ENCODE measurements around the gene DNASE1. TPM values are rescaled to one million over a fixed set of nuclear protein-coding genes. Genes with fewer than 3 reads are reported as not detected.
A peak's percentile ranks its signal among the peaks of the same experiment; 100 is the strongest.

Gene DNASE1
- total RNA-seq, 1 donor from 2014 or later, result 16.2 TPM

- TF ChIP-seq EZH2 (IDR thresholded peaks at IDR 0.05; ENCODE audit: insufficient read depth, low read length) (no peak), CTCF (IDR thresholded peaks at IDR 0.05; ENCODE audit: insufficient read depth, low read depth, low read length) (no peak)
- peak overlapping the region; percentile 43 for H3K27ac Mint-ChIP-seq (ENCODE audit: unreplicated experiment)
- Histone ChIP-seq H2AFZ (ENCODE audit: low read depth, low read length) (peak overlapping the region; percentile 31), H3K27ac (ENCODE audit: low read depth, low read length) (no peak overlapping the region), H3K9ac (ENCODE audit: low read length) (no peak overlapping the region), H4K20me1 (ENCODE audit: insufficient read depth, low read length) (peaks cover 14% of the 10 kb centered on the region), H3K27me3 (ENCODE audit: insufficient read depth, low read length) (no peaks in the 10 kb centered on the region), H3K9me3 (ENCODE audit: insufficient read depth, low read depth, low read length) (no peaks in the 10 kb centered on the region), H3K4me1 (ENCODE audit: insufficient read depth, low read length) (peaks cover 12% of the 10 kb centered on the region), H3K4me3 (ENCODE audit: insufficient read depth, low read depth, low read length) (no peak overlapping the region), H3K36me3 (ENCODE audit: insufficient read depth, low read length) (no peaks in the 10 kb centered on the region), H3K4me2 (ENCODE audit: low read length) (no peak overlapping the region), H3K79me2 (ENCODE audit: insufficient read depth, low read length) (no peaks in the 10 kb centered on the region)
- no peaks in the 10 kb centered on the region for H3K9me3 Mint-ChIP-seq (ENCODE audit: unreplicated experiment)
- H3K4me3 Mint-ChIP-seq (ENCODE audit: unreplicated experiment), result no peak overlapping the region
- peak; percentile 47 for DNase-seq (ENCODE audit: low read depth)
- no peak for FAIRE-seq
- H3K36me3 Mint-ChIP-seq (ENCODE audit: low read depth, unreplicated experiment), result peaks cover 9% of the 10 kb centered on the region
- no peaks in the 10 kb centered on the region for H3K27me3 Mint-ChIP-seq (ENCODE audit: low read depth, unreplicated experiment)
- H3K4me1 Mint-ChIP-seq (ENCODE audit: low read depth, unreplicated experiment), result peaks cover 27% of the 10 kb centered on the region
Observed at GRCh38 chr16:3645504-3646347, 8.8 kb upstream of the DNASE1 start.

- H3K4me1 ChIP-seq (ENCODE audit: insufficient read depth, low read length), result peaks cover 12% of the 10 kb centered on the region
- Mint-ChIP-seq H3K4me3 (ENCODE audit: unreplicated experiment) (no peak overlapping the region), H3K27me3 (ENCODE audit: low read depth, unreplicated experiment) (no peaks in the 10 kb centered on the region), H3K4me1 (ENCODE audit: low read depth, unreplicated experiment) (peaks cover 27% of the 10 kb centered on the region), H3K9me3 (ENCODE audit: unreplicated experiment) (no peaks in the 10 kb centered on the region), H3K27ac (ENCODE audit: unreplicated experiment) (no peak overlapping the region), H3K36me3 (ENCODE audit: low read depth, unreplicated experiment) (peaks cover 9% of the 10 kb centered on the region)
- FAIRE-seq, result no peak
- H3K79me2 ChIP-seq (ENCODE audit: insufficient read depth, low read length), result no peaks in the 10 kb centered on the region
- H3K27me3 ChIP-seq (ENCODE audit: insufficient read depth, low read length), result no peaks in the 10 kb centered on the region
- no peak overlapping the region for H3K9ac ChIP-seq (ENCODE audit: low read length)
- no peak overlapping the region for H3K4me2 ChIP-seq (ENCODE audit: low read length)
- no peaks in the 10 kb centered on the region for H3K36me3 ChIP-seq (ENCODE audit: insufficient read depth, low read length)
- DNase-seq (ENCODE audit: low read depth), result no peak
- H4K20me1 ChIP-seq (ENCODE audit: insufficient read depth, low read length), result peaks cover 14% of the 10 kb centered on the region
- no peak overlapping the region for H3K27ac ChIP-seq (ENCODE audit: low read depth, low read length)
- TF ChIP-seq CTCF (IDR thresholded peaks at IDR 0.05; ENCODE audit: insufficient read depth, low read depth, low read length) (no peak), EZH2 (IDR thresholded peaks at IDR 0.05; ENCODE audit: insufficient read depth, low read length) (no peak)
- no peak overlapping the region for H2AFZ ChIP-seq (ENCODE audit: low read depth, low read length)
- H3K4me3 ChIP-seq (ENCODE audit: insufficient read depth, low read depth, low read length), result no peak overlapping the region
- H3K9me3 ChIP-seq (ENCODE audit: insufficient read depth, low read depth, low read length), result no peaks in the 10 kb centered on the region
Observed at GRCh38 chr16:3646348-3646920, 8.1 kb upstream of the DNASE1 start.
